HG03097 (cell line): ENCODE measurements around the gene SMCO2.

Experiments used
- ATAC-seq: cut with Tn5 transposase; IDR thresholded peaks from one replicate; pipeline ENCODE4 v1.9.1; 2021; ENCODE audit not compliant: unreplicated experiment, low FRiP score

Gene SMCO2

DNA sequence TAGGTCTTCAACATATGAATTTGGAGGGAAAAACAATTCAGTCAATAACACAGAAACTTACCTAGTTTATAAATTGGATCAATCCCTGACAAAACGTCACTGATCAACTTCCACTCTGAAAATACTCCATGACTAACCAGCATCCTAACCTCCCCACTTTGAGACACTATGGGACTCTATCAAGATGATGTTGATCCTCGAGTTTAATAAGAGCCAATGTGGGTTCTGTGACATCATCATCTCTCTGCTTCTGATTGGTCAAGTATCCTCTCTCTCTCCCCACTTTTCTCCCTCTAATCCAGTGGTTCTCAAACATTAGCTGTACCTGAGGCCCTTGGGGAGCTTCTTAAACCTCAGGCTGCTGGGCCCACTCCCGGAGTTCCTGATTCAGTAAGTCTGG is at the start of gene SMCO2:
SMCO2 (plus strand) TSS at position 301 of the 400 bp plus-strand sequence. CDS start 23,896 bp downstream, outside the sequence.
- no peak for ATAC-seq

DNA sequence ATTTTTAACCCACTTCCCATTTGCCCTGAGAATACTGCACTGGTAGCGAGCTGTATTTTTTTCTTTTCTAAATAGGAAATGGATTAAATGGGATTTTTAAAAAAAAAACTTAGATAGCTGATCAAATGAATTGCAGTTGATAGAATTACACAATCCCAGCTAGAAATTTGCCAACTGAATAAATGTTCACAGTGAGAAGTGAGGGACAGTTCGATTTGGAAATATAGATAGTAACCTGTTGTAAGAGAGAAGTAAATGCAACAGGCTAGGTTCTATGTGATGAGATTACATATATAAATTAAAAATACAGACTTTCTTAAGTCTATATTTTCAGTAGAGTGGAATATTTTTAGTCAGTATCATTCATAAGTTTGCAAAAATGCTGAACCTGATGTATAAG is 48.1 kb upstream of the SMCO2 start:
- ATAC-seq: no peak

DNA sequence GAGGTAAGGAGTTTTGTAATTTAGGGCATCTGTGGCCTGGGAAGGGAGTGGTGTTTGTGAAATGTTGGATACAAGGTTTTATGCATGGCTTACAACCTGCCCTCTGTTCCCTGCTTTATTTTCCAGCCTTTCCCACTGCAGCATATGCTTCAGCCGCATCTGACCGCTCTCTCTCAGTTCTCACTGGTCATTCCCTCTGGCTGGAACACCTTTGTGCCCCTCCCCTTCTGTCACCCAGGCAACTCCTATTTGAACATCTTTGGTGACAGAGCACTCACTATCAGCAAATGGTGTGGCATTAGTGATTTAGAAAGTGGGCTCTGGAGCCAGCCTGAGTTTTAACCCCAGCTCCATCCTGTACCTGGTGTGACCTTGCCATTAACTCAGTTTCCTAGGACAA is 47.5 kb upstream of the SMCO2 start:
- ATAC-seq: no peak

- ATAC-seq: no peak
Measured at GRCh38 chr12:27400856-27401354, 45.6 kb upstream of the SMCO2 start.

- no peak for ATAC-seq
Measured at GRCh38 chr12:27412047-27412446, 34.5 kb upstream of the SMCO2 start.

- no peak for ATAC-seq
Measured at GRCh38 chr12:27422697-27423096, 23.8 kb upstream of the SMCO2 start.

- ATAC-seq: no peak
Measured at GRCh38 chr12:27424631-27425230, 21.8 kb upstream of the SMCO2 start.

GRCh38 chr12:27425306-27425705 is 21.2 kb upstream of the SMCO2 start:
- no peak for ATAC-seq

GRCh38 chr12:27426743-27427487 is 19.6 kb upstream of the SMCO2 start:
- ATAC-seq: no peak

DNA sequence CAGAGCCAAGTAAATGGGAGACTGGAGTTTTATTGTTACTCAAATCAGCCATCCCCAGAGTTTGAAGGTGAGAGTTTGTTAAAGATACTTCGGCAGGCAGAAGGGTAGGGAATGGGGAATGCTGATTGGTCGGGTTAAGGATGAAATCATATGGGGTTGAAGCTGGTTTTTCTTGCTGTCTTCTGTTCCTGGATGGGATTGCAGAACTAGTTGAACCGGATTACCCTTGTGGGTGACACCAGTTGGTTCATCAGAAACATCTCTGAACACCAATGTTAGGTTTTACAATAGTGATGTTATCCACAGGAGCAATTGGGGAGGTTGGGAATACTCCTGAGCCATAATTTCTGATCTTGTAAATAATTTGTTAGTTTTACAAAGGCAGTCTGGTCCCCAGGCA is 18.7 kb upstream of the SMCO2 start:
- no peak for ATAC-seq

GRCh38 chr12:27428466-27428865 is 18.1 kb upstream of the SMCO2 start:
- ATAC-seq: no peak

GRCh38 chr12:27429606-27430005 is 16.9 kb upstream of the SMCO2 start:
- no peak for ATAC-seq

DNA sequence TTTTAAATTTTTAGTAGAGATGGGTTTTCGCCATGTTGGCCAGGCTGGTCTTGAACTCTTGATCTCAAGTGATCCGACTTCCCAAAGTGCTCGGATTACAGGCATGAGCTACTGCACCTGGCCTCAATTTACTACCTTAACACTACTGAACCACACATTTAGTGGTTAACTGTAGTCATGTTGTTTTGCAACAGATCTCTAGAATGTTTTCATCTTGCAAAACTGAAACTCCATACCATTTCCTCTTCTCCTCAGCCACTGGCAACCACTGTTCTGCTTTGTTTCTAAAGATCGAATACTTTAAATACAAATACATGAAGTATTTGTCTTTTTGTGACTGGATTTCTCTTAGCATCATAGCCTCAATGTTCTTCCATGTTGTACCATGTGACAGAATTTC is 15.4 kb upstream of the SMCO2 start:
- ATAC-seq: no peak

- no peak for ATAC-seq
Measured at GRCh38 chr12:27434673-27435565, 11.6 kb upstream of the SMCO2 start.

DNA sequence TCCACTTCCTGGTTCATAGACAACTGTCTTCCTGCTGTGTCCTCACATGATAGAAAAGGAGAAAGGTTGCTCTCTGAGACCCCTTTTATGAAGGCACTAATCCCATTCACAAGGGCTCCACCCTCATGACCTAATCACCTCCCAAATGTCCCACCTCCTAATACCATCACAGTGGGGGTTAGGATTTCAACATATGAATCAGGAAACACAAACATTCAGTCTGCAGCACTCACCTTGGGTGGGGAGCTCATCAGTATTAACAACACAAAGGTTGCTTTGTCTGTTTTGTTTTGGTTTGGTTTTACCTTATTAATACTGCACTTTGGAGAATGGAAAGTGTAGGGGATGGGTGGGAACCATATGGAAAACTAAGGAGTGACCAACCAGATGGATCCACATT is 10.5 kb upstream of the SMCO2 start:
- no peak for ATAC-seq

- ATAC-seq: no peak
Measured at GRCh38 chr12:27436768-27437167, 9.8 kb upstream of the SMCO2 start.

GRCh38 chr12:27437839-27438238 is 8.7 kb upstream of the SMCO2 start:
- ATAC-seq: no peak

- no peak for ATAC-seq
Measured at GRCh38 chr12:27447761-27448160, 1.2 kb downstream of the SMCO2 start.

DNA sequence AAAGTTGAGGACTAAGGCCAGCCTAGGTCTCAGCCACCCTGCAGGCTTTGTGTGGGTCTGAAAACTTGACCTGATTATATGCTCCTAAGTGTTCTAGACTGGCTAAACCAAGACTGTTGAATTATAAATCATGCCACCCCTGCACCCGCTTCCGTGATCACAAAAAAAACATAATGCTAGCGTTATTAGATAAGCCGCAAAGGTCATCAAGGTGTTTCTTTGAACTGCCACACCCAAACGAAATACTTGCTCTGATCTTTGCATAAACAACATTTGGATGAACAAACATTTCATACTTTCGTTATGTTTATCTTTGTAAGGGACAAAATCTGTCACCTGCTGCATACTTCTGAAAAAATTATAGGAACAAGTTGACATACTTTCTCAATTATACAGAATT is 2.5 kb downstream of the SMCO2 start:
- no peak for ATAC-seq

DNA sequence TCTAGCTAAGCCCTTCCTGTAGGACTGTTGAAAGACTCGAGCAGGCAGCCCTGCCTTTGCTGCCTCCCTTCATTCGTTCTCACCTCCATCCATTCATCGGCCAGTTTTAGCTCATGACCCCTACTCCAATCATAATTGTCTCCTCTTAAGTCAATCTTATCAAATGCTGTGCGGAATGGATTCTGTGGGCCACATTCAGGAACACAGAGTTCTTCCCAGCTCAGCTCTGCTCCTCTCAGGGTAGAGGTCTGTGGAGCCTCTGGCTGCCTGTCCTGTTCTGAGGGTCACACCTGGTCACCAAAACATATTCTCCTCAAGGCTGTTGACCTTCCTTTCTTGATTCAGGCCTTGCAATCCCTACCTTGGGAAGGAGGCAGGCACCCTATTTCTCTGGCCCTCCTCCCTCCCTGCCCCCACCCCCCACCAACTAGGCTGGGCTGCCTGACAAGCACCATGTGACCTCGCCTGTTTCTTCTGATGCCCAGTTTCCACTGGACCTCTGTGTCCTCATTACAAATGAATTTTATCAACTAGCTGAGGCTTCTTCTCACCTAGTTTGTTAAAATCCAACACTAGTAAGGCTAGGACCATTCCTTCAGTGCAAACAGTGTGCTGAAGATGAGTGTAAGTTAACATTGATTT is 3.5 kb downstream of the SMCO2 start:
- ATAC-seq: no peak
